ENCODE results near the gene SPATS2L. TPM values are rescaled to one million over a fixed set of nuclear protein-coding genes. Genes with fewer than 3 reads are reported as not detected.

The SPATS2L gene
- total and polyA plus RNA-seq, 2 experiments from 2014 or later = 159 to 202 TPM

DNA sequence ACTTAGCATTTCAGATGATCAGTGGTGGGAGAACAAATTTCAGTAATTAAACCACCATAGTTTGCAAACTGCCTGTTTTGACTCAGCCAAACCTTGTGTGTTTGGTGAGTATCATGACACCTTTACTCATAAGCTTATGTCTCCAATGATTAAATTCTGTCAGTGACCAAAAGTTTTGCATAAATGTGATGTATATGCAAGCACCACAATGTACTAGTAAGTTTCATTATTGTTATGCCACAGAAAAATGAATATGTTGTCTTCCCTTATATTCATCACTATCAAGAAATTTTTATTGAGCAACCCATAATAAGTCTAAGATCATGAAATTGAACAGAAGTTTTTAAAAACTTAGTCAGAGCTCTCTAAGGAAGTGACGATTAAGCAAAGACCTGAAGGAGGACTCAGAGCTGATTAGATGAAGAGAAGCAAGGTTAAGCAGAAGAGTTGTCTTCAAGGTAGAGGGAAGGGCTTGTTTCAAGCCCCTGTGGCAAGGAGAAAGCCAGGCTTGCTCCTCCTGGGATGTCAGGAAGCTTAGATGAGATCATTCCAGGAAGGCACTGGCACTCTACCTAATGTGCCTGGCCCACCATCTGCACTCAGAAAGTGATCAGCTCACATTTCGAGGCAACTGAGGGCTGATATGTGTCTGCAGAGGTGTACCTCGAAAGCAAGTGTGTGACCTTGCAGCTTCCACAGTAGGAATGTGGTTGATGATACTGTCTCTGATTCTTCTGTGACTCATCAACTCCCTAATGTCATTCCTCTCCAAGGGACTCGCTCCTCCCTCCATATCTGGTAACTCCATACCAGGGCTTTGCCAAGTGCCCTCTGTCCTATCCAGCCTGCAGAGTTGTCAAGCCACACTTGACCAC lies 148.7 kb downstream of the SPATS2L start:
- 94% methylated on average over 4 of the region's 4 CpGs for WGBS (ENCODE audit: low lambda C conversion rate, missing lambda C conversion rate)
- Histone ChIP-seq H3K27me3 (no peaks in the 10 kb centered on the region), H3K27ac (no peak overlapping the region), H3K9me2 (replicated peaks; ENCODE audit: insufficient read depth) (no peaks in the 10 kb centered on the region), H2AFZ (no peak overlapping the region), H3K79me2 (no peaks in the 10 kb centered on the region), H3K4me2 (no peak overlapping the region), H3K4me3 (no peak overlapping the region), H3K9me3 (ENCODE audit: low read depth) (no peaks in the 10 kb centered on the region), H4K20me1 (ENCODE audit: insufficient read depth, poor library complexity, severe bottlenecking) (no peaks in the 10 kb centered on the region), H3K4me1 (ENCODE audit: insufficient read depth) (no peaks in the 10 kb centered on the region), H3K36me3 (replicated peaks; ENCODE audit: insufficient read depth, low read depth) (no peaks in the 10 kb centered on the region)
- TF ChIP-seq EZH2 (IDR thresholded peaks at IDR 0.05; ENCODE audit: borderline replicate concordance) (no peak), EZH2phosphoT487 (IDR thresholded peaks at IDR 0.05; ENCODE audit: low read depth, severe bottlenecking, unreplicated experiment) (no peak)
- TF ChIP-seq, protein P1, sequence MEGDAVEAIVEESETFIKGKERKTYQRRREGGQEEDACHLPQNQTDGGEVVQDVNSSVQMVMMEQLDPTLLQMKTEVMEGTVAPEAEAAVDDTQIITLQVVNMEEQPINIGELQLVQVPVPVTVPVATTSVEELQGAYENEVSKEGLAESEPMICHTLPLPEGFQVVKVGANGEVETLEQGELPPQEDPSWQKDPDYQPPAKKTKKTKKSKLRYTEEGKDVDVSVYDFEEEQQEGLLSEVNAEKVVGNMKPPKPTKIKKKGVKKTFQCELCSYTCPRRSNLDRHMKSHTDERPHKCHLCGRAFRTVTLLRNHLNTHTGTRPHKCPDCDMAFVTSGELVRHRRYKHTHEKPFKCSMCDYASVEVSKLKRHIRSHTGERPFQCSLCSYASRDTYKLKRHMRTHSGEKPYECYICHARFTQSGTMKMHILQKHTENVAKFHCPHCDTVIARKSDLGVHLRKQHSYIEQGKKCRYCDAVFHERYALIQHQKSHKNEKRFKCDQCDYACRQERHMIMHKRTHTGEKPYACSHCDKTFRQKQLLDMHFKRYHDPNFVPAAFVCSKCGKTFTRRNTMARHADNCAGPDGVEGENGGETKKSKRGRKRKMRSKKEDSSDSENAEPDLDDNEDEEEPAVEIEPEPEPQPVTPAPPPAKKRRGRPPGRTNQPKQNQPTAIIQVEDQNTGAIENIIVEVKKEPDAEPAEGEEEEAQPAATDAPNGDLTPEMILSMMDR (IDR thresholded peaks at IDR 0.05; ENCODE audit: poor library complexity) = no peak
- no peak for DNase-seq (ENCODE audit: low spot score)

- Histone ChIP-seq H3K36me3 (replicated peaks; ENCODE audit: insufficient read depth, low read depth) (no peaks in the 10 kb centered on the region), H3K79me2 (no peaks in the 10 kb centered on the region), H2AFZ (no peak overlapping the region), H3K27me3 (no peaks in the 10 kb centered on the region), H3K4me3 (no peak overlapping the region), H3K9me2 (replicated peaks; ENCODE audit: insufficient read depth) (no peaks in the 10 kb centered on the region), H4K20me1 (ENCODE audit: insufficient read depth, poor library complexity, severe bottlenecking) (no peaks in the 10 kb centered on the region), H3K27ac (no peak overlapping the region), H3K9me3 (ENCODE audit: low read depth) (no peaks in the 10 kb centered on the region), H3K4me2 (no peak overlapping the region), H3K4me1 (ENCODE audit: insufficient read depth) (no peaks in the 10 kb centered on the region)
- TF ChIP-seq EZH2phosphoT487 (IDR thresholded peaks at IDR 0.05; ENCODE audit: low read depth, severe bottlenecking, unreplicated experiment) = no peak
- DNase-seq (ENCODE audit: low spot score) = no peak
- 81% methylated on average over 4 of the region's 4 CpGs for WGBS (ENCODE audit: low lambda C conversion rate, missing lambda C conversion rate)
These were observed 149.5 kb downstream of the SPATS2L start for GRCh38 chr2:200455958-200456421.

- H2AFZ ChIP-seq = no peak overlapping the region
- no peaks in the 10 kb centered on the region for H3K36me3 ChIP-seq (replicated peaks; ENCODE audit: insufficient read depth, low read depth)
- no peaks in the 10 kb centered on the region for H3K27me3 ChIP-seq
- no peaks in the 10 kb centered on the region for H3K79me2 ChIP-seq
- H3K4me1 ChIP-seq (ENCODE audit: insufficient read depth) = no peaks in the 10 kb centered on the region
- no peak overlapping the region for H3K4me3 ChIP-seq
- no peak overlapping the region for H3K27ac ChIP-seq
- H3K9me2 ChIP-seq (replicated peaks; ENCODE audit: insufficient read depth) = no peaks in the 10 kb centered on the region
- H3K4me2 ChIP-seq = no peak overlapping the region
- 95% methylated on average over 2 of the region's 2 CpGs for WGBS (ENCODE audit: low lambda C conversion rate, missing lambda C conversion rate)
- no peaks in the 10 kb centered on the region for H3K9me3 ChIP-seq (ENCODE audit: low read depth)
- DNase-seq (ENCODE audit: low spot score) = no peak
- H4K20me1 ChIP-seq (ENCODE audit: insufficient read depth, poor library complexity, severe bottlenecking) = no peaks in the 10 kb centered on the region
- no peak for TF ChIP-seq EZH2phosphoT487 (IDR thresholded peaks at IDR 0.05; ENCODE audit: low read depth, severe bottlenecking, unreplicated experiment)
These were observed 150.1 kb downstream of the SPATS2L start for GRCh38 chr2:200456567-200456966.

GRCh38 chr2:200459101-200459500 lies 152.6 kb downstream of the SPATS2L start:
- H3K9me3 ChIP-seq (ENCODE audit: low read depth) = no peaks in the 10 kb centered on the region
- H3K27ac ChIP-seq = no peak overlapping the region
- H4K20me1 ChIP-seq (ENCODE audit: insufficient read depth, poor library complexity, severe bottlenecking) = peaks cover 3% of the 10 kb centered on the region
- no peak for DNase-seq (ENCODE audit: low spot score)
- no peaks in the 10 kb centered on the region for H3K9me2 ChIP-seq (replicated peaks; ENCODE audit: insufficient read depth)
- H3K79me2 ChIP-seq = peaks cover 2% of the 10 kb centered on the region
- TF ChIP-seq EZH2 (IDR thresholded peaks at IDR 0.05; ENCODE audit: borderline replicate concordance) = no peak
- TF ChIP-seq, protein P1 (IDR thresholded peaks at IDR 0.05; ENCODE audit: poor library complexity) = no peak
- H3K27me3 ChIP-seq = no peaks in the 10 kb centered on the region
- 64% methylated on average over 3 of the region's 3 CpGs for WGBS (ENCODE audit: low lambda C conversion rate, missing lambda C conversion rate)
- no peak overlapping the region for H3K4me3 ChIP-seq
- no peak overlapping the region for H2AFZ ChIP-seq
- H3K4me2 ChIP-seq = no peak overlapping the region
- H3K36me3 ChIP-seq (replicated peaks; ENCODE audit: insufficient read depth, low read depth) = no peaks in the 10 kb centered on the region
- H3K4me1 ChIP-seq (ENCODE audit: insufficient read depth) = no peaks in the 10 kb centered on the region
